Stimulated activated CD8-positive, alpha-beta memory T cell treated with anti-CD3 and anti-CD28 coated beads, Interleukin-4, amount 100 ng/mL, for 48 hours (primary cell): ENCODE results near the gene CFAP410.
"Not testable (repeated sequence)": the region's sequence is repeated elsewhere in the genome, so short reads cannot be mapped to it uniquely, and the experiment has no call there.

Experiments used
- DNase-seq: peaks from one replicate; pipeline ENCODE4 v3.0.0-alpha.2; 2020

CFAP410 gene

DNA sequence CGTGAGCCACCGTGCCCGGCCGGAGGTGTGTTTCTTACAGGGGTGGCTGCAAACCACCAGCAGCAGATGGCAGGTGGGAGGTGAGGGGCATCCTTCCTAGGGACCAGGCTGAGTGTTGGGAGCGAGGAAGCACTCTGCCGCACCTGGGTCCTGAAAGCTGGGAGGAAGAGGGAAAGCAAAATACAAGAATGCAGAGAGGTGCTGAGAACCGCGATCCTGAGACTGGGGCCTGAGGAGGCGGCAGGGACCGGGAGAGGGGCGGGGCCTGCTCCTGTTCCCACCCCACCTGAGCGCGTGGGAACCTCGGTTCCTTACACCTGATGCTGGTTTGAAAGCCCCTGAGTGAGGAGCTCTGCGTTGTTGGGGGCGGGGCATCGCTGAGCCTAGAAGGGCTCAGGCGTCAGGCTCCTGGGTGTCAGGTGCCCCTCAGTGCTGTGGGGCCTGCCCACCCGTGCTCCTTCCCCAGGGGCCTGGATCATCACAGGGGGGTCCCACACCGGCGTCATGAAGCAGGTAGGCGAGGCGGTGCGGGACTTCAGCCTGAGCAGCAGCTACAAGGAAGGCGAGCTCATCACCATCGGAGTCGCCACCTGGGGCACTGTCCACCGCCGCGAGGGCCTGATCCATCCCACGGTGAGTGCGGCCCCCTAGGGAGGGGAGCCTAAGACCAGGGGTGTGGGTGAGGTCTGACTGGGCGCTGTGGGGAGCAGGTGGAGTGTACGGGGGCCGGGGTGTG, 29.7 kb upstream of the CFAP410 start:
- no peak for DNase-seq

DNA sequence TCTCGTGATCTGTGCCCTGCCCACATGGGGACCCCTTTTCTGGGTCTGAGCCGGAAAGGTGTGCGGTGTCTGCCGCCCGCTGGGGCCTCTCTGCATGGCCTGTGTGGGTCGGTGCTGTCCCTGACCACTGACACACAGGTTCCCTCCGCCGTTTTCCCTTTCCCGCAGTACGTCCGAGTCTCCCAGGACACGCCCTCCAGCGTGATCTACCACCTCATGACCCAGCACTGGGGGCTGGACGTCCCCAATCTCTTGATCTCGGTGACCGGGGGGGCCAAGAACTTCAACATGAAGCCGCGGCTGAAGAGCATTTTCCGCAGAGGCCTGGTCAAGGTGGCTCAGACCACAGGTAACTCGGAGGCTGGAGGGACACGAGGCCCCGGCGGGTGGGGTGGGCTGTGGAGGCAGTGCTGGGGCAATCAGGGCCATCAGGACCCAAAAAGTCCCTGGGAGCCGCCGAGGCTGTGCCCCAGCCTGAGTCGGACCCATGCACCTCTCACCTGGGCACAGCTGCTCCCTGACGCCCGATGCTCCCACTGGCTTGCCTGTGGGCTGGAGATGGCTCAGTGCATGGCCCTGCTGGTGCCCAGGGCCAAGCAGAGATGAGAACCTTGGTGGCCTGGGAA, 27.5 kb upstream of the CFAP410 start:
- no peak for DNase-seq

DNA sequence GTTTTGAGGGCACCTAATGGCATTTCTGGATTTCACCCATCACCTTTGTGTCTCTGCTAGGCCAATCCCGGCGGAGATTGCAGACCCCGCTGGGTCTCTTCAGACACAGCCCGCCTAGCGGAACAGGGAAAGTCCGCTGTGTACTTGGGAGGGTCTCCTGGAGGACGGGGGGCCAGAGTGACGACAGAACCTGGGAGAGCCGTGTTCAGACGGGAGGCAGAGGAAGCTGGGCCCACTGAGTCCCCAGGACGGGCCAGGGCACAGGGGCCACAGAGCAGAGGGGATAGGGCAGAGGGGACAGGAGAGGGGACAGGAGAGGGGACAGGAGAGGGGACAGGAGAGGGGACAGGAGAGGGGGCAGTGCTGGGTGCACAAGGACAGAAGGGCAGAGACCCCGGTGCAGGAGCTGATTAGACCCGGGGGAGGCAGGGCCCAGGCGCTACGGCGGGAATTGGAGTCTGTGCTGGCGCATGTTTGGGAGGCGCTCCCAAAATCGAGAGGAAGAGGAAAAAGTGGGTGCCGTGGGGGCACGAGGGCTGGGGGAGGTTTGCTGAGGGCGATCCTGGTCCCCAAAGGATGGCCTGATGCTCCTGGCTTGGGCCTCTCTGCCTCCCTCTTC, 26.9 kb upstream of the CFAP410 start:
- no peak for DNase-seq

DNA sequence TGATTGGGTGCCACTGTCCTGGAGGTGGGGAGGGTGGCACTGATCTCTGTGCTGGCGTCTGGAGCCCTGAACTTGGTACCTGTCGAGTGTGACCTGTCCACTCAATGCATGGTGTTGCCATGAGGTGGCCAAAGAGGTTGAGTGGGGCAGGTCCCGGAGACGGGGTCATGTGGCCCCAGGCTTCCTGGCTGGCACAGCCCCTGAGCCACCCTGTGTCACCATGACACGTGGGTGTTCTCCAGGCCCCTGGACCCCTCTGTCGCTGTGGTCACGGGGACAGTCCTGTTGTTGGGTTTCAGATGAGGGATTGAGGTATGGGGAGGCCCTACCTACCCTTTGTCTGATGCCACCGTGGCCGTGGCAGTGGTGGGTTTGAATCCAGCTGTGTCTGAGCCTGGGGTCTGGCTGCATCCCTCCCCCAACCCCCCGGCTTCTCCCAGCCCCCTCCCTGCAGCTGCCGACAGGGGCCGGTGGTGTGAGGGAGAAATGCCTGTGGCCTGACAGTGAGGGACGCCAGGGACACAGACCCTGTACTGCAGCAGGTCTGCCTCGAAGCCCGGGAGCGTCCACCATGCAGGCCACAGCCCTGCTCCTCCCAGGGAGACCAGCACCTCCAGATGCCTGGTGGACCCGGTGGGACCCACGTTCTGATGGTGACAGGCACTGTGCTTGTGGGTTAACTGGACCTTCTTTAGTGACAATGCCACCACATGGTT, 26.2 kb upstream of the CFAP410 start:
- no peak for DNase-seq

DNA sequence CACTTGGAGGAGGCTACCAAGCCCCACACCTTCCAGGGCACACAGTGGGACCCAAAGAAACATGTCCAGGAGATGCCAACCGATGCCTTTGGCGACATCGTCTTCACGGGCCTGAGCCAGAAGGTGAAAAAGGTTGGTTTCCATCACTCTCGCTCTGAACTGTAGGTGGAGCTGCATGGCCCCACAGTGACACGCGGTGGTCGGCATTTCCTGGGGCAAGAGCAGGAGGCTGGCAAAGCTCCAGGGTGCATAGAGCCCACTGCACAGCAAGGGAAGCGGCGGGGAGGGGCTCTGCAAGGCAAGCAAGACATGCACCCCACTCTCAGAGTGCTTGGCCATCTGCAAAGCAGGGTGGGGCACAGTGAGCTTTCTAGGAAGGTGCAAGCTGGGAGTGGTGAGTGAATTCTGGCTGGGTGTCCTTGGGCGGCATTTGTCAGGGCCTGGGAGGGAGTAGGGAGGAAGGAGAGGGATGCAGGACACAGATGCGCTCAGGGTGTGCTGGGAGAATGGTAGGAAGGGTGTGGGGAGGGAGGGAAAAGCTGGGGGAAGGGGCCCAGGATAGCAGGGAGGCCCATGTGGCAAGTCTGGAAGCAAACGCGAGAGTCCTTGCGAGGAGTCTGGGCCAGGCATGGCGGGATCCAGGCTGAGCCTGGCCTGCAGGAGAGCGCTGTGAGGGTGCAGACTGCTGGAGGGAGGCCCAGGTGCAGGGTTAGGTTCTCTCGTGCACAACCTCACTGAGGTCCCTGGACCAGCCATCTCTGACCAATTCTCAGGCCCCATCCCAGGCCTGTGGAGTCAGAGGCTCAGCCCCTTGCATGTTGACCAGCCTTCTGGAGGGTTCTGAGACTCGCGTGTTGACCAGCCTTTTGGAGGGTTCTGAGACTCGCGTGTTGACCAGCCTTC, 25.2 kb upstream of the CFAP410 start:
- DNase-seq = no peak

DNA sequence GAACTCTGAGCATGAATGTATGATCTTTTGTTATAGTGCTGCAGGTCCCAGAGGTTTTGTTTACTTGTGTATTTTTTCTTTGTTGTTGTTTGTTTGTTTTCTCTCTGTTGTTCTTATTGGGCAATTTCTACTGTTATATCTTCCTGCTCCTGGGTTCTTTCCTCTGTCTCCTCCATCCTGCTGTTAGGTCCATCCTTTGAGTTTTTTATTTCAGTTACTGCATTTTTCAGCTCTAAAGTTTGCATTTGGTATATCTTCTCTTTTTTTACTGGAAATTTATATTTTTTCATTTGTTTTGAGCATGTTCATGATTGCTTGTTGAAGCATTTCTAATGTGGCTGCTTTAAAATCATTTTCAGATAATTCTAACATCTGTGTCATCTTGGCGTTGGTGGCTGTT, 24.1 kb upstream of the CFAP410 start:
- no peak for DNase-seq

DNA sequence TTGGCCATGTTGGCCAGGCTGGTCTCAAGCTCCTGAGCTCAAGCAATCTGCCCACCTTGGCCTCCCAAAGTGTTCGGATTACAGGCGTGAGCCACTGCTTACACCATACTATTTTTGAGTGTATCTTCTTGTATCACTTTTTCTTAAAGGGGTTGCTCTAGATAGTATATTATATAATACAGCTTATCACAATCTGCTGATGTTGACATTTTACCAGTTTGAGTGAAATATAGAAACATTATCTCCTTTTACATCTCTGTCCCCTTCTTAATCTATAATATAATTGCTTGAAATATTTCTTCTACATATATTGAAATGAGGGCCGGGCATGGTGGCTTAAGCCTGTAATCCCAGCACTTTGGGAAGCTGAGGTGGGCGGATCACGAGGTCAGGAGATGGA, 22.7 kb upstream of the CFAP410 start:
- not testable (repeated sequence) for DNase-seq

DNA sequence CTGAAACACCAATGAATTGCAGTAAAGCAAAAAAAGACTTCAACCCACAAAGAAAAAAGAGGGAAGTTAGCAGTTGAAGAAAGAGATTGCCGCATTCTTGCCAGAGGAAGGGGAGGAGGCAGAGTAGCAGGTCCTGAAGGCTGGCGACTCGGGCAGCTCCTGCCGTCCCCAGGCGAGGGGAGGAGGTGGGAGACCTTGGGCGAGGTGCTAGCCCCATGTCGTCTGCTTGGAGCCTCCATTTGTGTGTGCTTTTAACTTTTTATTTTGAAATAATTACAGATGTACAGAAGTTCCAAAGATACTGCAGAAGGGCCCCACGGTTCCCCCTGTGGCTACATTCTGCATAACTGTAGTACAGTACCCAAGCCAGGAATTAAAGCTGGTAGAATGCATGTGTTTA, 21.0 kb upstream of the CFAP410 start:
- DNase-seq = no peak

DNA sequence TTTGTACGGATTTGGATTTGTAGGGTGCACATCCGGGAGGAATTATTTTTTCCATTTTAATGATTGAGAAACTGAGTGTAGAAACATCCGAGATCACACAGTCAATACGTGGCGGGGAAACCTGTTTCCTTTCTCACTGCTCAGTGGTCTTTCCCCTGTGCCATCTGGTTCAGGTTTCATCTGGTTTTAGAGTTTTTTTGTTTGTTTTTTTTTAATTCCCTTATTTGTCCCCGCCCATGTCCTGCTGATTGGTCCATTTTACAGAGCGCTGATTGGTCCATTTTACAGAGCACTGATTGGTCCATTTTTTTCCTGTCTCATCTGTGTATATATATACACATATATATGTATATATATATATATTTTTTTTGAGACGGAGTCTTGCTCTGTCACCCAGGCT, 20.2 kb upstream of the CFAP410 start:
- DNase-seq = no peak

DNA sequence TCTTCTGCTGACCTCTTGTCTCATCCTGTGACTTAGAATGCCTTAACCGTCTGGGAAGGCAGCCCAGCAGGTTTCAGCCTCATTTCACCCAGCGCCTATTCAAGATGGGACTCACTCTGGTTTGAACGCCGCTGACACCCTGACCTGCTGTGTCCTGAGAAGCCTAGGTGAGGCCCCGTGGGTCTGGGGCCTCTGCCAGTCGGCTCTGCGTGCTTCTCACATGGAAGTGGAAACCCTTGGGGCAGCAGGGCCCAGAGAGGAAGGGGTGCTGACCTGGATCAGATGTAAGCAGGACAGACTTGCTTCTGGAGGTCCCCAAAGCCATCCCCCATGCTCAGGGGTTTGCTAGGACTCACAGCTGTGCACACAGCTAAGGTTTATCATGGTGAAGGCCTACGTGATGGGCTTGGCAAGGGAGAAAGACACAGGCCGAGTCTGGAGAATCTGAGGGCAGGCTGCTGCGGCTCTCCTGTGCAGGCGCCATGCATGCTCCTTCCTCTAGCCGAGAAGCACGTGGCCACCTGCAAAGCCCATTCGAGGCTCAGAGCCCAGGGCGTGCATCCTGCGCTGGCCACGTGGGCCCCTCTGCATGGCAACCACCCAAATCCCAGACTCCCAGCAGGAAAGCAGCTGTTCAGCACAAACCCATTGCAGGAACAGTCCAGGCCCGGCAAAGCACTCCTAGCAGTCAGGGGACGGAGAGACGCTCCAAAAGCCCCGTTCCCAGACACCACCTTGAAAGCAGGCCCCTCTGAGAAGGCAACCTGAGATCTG, 18.1 kb upstream of the CFAP410 start:
- DNase-seq = no peak

DNA sequence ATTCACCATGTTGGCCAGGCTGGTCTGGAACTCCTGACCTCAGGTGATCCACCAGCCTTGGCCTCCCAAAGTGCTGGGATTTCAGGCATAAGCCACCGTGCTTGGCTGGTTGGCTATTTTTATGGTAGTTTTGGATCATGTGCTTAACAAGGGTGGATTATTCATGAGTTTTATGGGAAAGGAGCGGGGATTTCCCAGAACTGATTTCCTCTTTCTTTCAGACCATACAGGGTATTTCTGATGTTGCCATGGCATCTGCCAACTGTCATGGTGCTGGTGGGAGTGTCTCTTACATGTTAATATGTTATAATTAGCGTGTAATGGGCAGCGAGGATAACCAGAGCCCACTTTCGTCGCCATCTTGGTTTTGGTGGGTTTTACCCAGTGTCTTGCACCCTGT, 17.4 kb upstream of the CFAP410 start:
- no peak for DNase-seq

DNA sequence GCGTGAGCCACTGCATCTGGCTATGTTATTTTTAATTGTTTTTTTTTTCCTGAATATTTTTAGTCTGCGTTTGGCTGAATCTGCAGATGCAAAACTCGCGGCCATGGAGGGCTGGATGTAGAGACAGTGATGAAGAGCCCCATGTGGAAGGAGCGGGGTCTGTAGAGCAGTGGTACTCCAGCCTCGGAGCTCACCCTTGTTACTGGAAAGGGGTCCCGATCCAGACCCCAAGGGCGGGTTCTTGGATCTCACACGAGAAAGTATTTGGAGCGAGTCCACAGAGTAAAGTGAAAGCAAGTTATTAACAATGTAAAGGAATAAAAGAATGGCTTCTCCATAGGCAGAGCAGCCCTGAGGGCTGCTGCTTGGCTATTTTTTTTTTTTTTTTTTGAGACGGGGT, 17.0 kb upstream of the CFAP410 start:
- no peak for DNase-seq

DNA sequence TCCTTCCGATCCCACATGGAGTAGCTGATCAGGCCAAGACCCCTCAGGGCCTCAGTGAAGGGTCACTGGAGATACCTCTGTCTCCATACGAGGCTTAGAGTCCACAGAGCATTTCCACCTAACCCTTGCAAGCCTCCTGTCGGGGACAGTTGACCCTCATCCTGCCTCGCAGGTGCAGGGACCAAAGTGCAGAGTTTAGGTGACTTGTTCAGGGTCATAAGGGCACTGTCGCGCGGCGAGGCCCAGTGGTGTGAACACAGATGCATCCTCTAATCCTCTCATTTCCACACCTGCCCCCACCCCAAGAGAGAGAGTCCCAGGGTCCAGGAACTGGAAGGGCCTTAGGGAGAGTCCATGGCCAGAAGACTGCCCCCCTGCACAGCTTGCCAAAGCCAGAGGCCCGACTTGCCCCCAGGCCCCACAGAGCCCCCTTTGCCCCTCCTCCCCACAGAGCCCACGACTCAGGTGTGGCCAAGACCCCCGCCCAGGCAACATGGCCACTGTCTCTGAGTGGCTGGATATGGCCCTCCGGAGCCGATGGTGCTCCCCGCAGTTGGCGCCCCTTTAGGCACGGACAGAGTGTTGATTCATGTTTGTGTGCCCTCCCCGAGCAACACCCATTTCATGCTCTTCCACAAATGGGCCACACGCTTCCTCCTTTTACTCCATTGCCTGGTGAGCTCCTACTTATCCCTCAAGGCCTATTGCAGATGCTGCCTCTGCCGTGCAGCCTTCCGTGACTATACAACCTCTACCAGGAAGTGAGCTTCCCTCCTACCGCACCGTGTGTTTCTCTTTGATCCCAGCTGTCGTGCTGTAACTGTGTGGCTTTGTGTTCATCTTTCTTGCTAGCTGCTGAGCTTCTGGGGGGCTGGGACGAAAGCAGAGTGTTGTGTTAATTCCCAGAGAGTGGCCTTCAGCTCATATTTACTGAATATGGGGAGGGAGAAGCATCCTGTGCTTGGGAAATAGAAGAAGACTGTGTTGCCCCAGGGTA, 15.9 kb upstream of the CFAP410 start:
- no peak for DNase-seq

DNA sequence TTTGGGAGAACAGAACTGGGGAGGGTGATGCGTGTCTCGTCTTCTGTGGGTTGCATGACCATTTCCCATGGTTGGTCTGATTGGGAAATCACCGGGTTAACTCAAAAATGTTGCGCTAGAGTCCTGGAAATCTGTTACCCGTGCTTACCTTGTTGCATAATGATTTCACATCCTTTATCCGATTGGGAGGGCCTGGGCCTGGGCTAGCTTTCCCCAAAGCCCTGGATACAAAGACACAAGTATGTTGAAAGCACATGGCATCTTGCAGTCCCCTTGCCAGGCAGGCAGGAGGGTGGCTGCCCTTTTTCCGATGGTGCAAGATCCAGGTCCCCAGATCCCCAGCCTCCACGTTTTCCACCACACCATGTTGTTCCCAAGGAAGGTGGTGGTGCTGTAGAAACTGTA, 14.8 kb upstream of the CFAP410 start:
- DNase-seq = no peak

DNA sequence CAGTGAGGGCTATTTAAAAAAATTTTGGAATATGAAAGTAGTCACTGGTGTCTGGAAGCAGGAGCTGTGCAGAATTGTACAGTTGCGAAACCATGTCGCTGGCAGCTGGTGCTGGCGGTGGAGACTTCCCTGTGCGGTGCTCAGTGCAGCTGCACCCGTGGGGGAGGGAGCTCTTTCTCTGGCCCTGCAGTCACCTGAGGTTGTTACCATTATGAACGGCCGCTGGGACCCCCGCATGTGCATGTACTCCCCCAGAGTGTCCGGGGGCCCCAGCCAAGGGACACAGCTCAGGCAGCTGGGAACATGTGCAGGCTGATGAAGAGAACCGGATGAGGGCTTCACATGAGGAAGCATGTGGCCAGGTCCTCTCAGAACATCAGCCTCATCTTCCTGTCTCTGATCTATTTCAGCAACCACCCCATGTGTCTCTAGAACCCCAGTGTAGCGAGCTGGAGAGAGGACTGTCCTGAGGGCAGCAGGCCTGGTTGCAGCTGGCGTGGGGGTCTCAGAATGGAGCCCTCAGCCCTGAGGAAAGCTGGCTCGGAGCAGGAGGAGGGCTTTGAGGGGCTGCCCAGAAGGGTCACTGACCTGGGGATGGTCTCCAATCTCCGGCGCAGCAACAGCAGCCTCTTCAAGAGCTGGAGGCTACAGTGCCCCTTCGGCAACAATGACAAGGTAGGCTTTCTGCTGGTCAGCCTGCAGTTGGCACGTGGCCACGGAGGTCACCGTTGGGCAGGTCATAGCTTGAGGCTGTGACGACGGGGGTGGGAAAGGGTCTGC, 14.2 kb upstream of the CFAP410 start, which contains the start of gene TRPM2:
TSS of gene TRPM2 (plus strand) at position 431 of the 780 bp plus-strand sequence. CDS start at position 511, 80 bp downstream.
- no peak for DNase-seq

DNA sequence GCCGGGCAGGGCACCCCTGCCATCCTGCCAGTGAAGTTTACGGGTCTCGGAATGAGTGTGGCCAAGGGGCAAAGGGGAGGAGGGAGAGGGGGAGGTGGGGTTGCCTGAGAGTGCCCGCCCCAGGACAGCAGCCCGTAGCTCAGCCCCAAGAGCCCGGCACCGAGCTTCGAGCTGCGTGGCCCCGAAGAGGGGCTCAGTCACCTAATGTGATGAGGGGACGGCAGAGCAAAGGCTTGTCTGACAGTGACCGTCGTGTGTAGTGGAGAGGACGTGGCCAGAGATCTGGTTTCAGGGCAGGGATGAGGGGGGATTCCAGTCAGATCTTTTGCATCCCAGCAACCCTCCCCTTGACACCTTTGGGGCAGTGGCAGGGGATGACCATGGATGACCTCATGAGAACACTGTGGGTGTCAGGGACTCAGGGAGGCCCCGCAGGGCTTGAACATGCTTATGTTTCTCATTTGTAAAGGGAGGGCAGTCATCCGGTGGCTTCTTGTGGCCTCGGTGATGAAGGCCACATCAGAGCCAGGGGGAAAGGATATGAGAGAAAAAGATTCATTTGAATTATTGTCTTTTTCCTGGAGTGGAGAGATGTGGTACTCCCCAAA, 13.2 kb upstream of the CFAP410 start:
- DNase-seq = no peak

DNA sequence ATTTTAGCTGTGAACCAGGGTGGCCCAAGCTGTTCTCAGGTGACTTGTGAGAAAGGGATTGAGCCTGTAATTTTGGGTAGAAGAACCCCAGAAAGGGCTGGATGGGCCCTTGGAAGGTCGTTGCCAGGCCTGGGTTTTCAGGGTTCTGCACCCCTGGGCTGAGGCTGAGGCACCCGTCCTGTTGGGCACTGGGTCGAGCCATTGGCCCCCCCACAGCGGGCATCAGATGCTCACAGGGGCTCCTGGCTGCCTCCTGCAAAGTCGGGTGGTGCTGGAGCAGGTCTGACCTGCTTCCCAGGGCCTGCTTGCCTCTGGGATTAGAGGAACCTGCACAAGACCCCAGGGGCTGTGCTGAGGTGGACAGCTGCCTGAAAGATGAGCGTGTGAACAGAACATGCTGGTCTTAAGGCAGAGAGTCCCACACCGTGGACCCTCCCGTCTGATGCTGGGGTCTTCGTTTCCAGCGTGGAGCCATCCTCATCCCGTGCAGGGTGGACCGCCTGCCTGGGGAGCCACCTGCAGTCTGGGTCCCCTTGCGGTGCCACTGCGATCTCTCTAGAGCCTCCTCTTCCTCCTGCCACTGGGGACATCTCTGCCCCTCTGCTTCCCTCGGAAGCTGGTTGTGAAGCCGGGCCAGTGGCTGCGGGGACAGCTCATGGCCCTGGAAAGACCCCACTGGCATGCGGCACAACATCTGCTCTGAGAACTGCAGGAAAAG, 12.5 kb upstream of the CFAP410 start:
- DNase-seq = no peak

DNA sequence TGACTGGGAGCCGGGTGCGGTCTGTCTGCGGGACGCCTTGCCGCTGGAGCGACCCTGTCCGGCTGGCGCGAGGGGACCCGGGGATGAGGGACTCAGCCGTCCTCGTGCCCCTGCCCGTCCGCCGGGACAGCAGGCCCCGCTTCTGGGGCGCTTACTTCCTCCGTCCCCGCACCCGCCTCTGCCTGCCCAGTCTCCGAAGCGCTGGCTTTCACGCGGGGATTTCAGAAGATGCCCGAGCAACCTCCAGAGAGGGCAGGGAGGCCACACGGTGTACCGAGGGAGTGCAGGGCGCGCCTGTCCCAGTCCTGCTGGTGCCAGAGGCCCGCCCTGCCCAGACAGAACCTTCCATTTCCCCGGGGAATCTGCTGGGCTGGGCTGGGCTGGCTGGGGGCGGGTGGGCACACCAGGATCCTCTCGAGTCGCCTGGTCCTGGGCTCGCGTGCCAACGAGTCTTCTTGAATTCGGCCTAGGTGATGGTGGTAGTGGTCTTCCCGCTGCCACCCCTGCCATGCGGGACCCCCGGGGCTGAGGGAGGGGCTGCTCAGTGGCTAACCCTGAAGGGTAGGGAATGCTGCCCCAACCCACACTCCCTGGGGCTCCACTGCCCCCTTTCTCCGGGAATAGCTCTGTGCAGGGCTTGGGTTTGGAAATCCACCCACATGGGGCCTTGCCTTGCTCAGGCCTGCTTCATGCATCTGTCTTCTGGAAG, 11.7 kb upstream of the CFAP410 start:
- no peak for DNase-seq
